Inferior parietal cortex (tissue), 1 donor: ENCODE data around the gene CABLES2.

Source experiments
- DNase-seq: peaks from one replicate; pipeline ENCODE4 v3.0.0-alpha.2; 2016; ENCODE audit errors: extremely low spot score

Gene CABLES2

GRCh38 chr20:62405108-62405980 lies 1.7 kb downstream of the CABLES2 start:
- no peak for DNase-seq

- no peak for DNase-seq
These were observed 2.4 kb downstream of the CABLES2 start for GRCh38 chr20:62404761-62405107.

- no peak for DNase-seq
These were observed 2.9 kb downstream of the CABLES2 start for GRCh38 chr20:62404112-62404665.

GRCh38 chr20:62403331-62403730 lies 3.8 kb downstream of the CABLES2 start:
- no peak for DNase-seq

GRCh38 chr20:62402456-62403150 lies 4.5 kb downstream of the CABLES2 start:
- DNase-seq: no peak

GRCh38 chr20:62401331-62401779 lies 5.7 kb downstream of the CABLES2 start:
- DNase-seq: no peak

- DNase-seq: no peak
These were observed 6.5 kb downstream of the CABLES2 start for GRCh38 chr20:62400541-62400940.

GRCh38 chr20:62400021-62400420 lies 7.1 kb downstream of the CABLES2 start:
- no peak for DNase-seq

GRCh38 chr20:62398120-62398821 lies 8.8 kb downstream of the CABLES2 start:
- no peak for DNase-seq

GRCh38 chr20:62396367-62397239 lies 10.5 kb downstream of the CABLES2 start:
- no peak for DNase-seq

GRCh38 chr20:62395311-62396242 lies 11.5 kb downstream of the CABLES2 start:
- DNase-seq: no peak

GRCh38 chr20:62394248-62395245 lies 12.5 kb downstream of the CABLES2 start:
- no peak for DNase-seq

- DNase-seq: no peak
These were observed 13.3 kb downstream of the CABLES2 start for GRCh38 chr20:62393830-62394229.

GRCh38 chr20:62393335-62393665 lies 13.8 kb downstream of the CABLES2 start:
- DNase-seq: no peak

- DNase-seq: no peak
These were observed 14.3 kb downstream of the CABLES2 start for GRCh38 chr20:62392621-62393334.

GRCh38 chr20:62392077-62392418 lies 15.0 kb downstream of the CABLES2 start:
- no peak for DNase-seq

- no peak for DNase-seq
These were observed 15.7 kb downstream of the CABLES2 start for GRCh38 chr20:62391165-62392076.
